ENCODE measurements around the gene ANAPC1.
"Not testable (repeated sequence)": the region's sequence is repeated elsewhere in the genome, so short reads cannot be mapped to it uniquely, and the experiment has no call there.

DNA sequence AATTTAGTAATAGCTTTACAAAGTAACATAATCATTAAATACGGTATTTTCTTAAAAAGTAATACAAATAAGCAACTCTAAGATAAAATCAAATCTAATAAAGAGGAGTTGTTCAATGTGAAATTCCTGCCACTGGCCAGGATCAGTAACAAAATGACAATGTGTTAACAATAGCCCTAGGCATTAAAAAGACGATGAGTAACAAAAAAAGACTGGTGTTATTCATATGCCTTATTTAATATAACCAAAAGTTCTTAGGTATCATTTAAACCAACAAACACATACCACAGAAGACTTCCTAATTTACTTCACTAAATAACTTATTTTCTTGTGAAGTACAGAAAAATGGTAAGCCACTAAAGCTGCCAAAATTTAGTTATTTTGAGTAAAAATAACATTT lies 11.2 kb downstream of the ANAPC1 start:
- TF ChIP-seq, protein P1, sequence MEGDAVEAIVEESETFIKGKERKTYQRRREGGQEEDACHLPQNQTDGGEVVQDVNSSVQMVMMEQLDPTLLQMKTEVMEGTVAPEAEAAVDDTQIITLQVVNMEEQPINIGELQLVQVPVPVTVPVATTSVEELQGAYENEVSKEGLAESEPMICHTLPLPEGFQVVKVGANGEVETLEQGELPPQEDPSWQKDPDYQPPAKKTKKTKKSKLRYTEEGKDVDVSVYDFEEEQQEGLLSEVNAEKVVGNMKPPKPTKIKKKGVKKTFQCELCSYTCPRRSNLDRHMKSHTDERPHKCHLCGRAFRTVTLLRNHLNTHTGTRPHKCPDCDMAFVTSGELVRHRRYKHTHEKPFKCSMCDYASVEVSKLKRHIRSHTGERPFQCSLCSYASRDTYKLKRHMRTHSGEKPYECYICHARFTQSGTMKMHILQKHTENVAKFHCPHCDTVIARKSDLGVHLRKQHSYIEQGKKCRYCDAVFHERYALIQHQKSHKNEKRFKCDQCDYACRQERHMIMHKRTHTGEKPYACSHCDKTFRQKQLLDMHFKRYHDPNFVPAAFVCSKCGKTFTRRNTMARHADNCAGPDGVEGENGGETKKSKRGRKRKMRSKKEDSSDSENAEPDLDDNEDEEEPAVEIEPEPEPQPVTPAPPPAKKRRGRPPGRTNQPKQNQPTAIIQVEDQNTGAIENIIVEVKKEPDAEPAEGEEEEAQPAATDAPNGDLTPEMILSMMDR (IDR thresholded peaks at IDR 0.05): not testable (repeated sequence)
- TF ChIP-seq POLR2A (IDR thresholded peaks at IDR 0.05): not testable (repeated sequence)
